ENCODE results near the gene FBN1.

Gene FBN1

DNA sequence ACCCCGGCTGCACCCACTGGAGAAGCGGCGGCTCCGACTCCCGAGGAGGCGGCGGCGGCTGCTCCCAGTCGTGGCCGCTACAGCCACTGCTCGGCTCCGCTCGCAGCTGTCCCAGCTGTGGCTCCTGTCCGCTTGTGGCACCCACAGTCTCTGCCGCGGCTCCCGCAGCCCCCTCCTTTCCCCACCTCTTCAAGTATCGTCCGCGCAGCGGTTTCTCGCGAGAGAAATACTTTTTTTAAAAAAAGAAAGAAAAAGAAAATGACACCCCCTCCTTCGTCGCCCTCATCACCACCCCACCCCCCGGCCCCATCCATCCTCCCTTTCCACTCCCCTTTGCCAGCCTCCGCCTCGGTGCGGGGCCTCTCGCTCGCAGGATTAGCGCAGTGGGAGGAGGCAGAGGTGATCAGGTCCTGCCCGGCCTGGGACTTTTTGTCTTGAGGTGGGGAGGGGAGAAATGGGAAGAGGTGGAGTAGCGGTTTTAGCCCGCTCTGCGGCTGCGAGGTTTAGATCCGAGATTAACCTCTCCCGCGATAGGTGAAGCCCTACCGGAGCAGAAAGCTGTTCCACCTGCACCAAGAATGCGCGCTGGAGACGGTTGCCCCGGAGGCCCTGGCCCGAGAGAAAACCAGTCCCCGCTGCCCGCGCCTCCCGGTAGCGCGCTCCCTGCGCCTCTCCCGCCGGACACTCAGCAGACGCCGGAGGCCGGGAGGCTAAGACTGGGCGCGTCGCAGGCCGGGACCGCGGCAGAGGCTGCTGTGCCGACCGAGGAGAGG is at the start of gene FBN1:
Gene FBN1, minus strand, starts transcription at position 152 of the 773 bp plus-strand sequence. CDS start 940 bp downstream, outside the sequence.
- DNase-seq (ENCODE audit: low read depth in 2 of 2), result no peak

DNA sequence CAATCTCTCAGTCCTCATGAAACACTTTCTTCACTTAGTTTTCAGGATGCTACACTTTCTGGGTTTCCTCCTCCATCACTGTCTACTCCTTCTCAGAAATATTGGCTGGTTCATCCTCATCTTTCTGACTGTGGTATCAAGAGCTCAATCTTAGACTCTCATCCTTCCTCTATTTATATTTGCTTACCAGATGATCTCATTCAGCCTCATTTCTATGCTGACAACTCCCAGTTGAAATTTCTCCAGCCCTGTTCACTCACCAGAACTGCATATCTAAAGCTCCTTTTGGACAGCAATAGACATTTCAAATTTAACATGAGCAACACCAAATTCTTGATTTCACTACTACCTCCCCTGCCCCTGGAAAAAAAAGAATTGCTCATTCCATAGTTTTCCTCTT is 48.0 kb upstream of the FBN1 start:
- DNase-seq (ENCODE audit: low read depth in 2 of 2), result no peak

DNA sequence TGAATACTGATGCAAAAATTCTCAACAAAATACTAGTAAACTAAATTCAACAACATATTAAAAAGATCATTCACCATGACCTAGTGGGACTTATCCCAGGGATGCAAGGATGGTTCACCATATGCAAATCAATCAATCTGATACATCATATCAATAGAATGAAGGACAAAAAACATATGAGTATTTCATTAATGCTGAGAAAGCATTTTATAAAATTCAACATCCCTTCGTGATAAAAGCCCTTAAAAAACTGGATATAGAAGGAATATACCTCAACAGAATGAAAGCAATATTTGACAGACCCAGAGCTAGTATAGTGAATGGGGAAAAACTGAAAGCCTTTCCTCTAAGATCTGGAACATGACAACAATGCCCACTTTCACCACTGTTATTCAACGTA is 43.0 kb upstream of the FBN1 start:
- DNase-seq (ENCODE audit: low read depth in 2 of 2), result no peak

DNA sequence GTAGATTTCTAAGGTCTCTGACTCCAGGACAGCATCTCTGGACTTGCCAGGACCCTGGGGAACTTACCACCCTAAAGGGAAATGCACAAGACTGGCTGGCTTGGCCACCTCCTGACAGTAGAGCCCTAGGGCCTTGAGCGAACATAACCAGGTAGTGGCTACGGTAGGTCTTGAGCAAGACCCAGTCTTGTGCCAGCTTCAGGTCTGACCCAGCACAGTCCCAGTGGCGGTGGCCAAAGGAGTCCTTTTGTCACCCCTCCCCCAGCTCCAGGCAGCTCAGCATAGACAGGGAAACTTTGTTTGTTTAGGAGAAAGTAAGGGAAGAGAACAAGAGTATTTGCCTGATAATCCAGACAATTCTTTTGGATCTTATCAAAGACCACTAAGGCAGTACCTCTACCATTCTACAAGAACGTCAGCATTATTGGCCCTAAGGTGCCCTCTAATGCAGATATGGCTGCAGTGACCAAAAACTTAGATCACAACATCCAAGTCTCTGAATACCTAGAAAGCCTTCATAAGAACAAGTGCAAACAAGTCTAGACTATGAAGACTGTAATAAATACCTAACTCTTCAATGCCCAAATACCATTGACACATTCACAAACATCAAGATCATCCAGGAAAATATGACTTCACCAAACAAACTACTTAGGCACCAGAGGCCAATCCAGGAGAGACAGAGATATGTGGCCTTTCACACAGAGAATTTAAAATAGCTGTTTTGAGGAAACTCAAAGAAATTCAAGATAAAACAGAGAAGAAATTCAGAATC is 38.7 kb upstream of the FBN1 start:
- no peak for DNase-seq (ENCODE audit: low read depth in 2 of 2)

DNA sequence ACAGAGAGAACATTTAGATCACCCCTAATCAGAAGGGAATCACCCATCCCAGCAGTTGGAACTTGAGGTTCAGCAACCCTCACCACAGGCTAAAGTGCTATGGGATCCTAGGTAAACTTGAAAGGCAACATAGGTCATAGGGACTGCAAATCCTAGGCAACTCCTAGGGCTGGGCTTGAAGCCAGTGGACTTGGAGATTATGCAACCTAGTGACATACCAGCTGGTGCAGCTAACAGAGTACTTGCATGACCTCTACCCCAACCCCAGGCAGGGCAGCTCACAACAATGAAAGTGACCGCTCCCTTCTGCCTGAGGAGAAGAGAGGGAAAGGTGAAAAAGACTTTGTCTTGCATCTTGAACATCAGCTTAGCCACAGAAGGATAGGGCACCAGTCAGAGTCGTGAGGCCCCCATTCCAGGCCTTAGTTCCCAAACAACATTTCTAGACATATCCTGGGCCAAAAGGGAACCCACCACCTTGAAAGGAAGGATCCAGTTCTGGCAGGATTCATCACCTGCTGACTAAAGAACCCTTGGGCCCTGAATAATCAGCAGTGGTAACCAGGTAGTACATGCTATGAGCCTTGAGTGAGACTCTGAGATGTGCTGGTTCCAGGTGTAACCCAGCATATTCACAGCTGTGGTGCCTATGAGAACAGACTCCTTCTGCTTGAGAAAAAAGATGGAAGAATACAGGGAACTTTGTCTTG is 37.6 kb upstream of the FBN1 start:
- DNase-seq (ENCODE audit: low read depth in 2 of 2), result no peak

DNA sequence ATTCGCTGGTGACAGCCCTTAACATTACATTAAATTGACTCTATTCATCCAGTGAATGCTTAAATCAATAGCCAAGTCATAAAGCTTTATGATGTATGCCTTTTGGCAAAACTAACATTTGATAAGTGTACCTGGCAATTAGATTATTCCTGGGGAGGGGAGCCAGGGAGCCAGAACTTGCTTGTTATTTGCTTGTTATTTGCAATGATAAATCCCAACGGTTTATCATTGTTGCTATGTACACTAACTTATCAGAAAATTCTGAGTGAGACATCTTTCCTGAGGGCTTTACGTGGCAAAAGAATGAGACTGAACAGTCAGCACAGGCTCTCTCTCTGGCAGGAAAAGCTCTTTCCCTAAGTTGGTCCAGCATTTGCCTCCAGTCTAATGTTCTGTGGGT is 35.8 kb upstream of the FBN1 start:
- DNase-seq (ENCODE audit: low read depth in 2 of 2), result no peak

DNA sequence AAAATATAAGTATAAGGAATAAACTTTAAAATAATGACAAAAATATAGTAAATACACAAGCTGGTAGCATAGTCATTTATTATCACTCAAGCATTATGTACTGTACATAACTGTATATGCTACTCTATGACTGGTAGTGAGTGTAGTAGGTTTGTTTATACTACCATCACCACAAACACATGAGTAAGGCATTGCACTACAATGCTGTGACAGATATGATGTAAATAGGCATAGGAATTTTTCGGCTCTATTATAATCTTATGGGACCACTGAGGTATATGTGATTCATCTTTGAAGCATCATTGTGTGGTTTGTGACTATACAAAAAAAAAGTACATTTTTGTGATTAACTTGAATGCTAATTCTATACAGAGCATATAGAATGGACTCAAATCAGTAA is 35.3 kb upstream of the FBN1 start:
- no peak for DNase-seq (ENCODE audit: low read depth in 2 of 2)

DNA sequence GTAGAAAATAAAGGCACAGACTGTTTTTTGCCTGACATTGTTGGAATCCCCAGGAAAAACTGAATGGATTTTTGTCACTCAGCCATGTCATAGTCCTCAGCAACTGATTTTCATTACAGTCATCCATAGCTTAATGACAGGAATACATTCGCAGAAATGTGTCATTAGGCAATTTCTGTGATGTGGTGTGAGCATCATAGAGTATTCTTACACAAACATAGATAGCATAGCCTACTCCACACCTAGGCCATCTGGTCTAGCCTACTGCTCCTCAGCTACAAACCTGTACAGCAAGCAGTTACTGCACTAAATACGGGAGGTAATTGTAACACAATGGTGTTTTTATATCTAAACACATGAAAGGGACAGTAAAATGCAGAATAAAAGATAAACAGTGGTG is 34.4 kb upstream of the FBN1 start:
- no peak for DNase-seq (ENCODE audit: low read depth in 2 of 2)

DNA sequence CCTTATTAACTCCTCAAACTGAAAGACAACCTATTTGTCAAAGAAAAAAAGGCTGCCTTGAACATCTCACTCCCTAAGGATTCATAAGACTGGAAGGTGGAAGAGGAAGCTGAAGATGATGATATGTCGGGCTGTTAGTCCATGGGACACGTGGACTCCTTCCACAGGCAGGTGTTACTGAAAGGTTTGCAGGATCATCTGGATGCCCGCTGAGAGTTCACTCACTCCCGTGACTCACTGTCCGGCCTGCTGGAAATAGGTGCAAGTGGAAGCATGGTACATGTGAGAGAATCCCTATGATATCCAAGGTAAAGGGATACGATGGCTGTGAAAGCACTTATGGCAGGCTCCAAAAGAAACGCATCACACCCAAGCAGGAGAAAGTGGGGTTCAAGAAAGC is 33.3 kb upstream of the FBN1 start:
- no peak for DNase-seq (ENCODE audit: low read depth in 2 of 2)

DNA sequence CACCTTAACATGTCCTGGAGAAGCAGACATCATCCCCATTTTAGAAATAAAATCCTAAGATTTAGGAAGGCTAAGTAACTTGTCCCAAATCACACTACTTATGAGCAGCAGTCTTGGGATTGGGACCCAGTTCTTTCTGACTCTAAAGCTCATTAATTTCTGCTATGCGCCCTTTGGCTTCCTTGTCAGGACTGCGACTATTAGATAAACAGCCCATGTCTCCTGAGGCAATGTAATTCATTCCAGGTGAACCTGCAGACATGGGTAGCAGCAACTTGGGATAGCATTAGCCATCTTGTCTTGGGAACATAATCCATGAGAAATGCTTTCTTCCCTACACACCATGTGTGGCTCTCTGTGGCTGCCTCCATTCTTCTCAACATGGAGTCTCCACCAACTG is 32.3 kb upstream of the FBN1 start:
- DNase-seq (ENCODE audit: low read depth in 2 of 2), result no peak

DNA sequence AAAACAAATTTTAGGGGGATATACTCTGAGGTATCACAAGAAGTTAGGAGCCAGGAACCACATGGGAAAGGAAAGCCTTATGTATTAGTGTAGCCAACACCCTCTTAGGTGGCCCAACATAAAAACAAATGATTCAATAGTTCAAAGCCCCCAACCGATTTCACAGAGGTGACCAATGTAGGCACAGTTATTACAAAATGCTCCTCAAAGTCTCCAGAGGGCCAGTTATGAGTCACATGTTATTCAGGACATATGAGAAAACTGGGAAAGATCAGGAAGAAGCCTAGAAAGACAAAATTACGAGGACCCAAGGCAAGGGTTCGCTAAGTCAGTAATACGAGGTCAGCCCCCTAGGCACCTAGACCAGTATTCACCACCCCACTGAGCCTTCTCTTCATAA is 29.9 kb upstream of the FBN1 start:
- DNase-seq (ENCODE audit: low read depth in 2 of 2), result no peak

DNA sequence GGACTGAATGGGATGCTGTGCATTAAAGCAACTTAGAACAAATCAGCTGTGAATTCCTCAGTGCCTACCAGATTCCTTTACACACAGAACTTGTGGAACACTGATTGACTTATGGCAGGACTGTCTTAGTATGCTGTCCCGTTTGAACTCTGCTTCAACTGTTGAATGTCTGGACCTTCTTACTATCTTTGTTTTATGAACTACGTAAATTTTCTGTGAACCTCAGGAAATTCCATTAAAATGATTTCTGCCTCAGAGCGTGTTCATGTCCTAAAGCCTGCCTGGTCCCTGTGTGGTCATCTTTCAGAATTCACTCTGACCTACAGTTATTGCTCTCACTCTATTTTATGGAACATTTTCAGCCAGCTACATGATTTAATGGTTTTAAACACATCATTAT is 29.4 kb upstream of the FBN1 start:
- no peak for DNase-seq (ENCODE audit: low read depth in 2 of 2)

DNA sequence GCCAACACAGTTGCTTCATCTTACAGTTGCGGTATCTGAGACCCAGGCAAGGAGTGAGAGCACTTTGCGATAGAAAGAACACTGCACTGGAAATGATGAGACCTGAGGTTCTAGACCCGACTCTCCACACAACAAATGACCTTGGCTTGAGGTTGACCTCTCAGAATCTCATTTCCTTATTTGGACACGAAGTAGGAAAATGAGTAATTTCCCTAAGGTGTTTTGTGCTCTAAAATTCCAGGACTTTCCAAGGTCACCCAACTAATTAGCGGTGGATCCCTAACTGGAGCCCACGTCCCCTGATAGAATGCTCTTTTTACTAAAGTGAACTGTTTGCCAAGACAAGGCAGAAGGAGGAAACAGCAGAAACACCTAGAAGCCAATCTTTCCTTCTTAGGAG is 26.7 kb upstream of the FBN1 start:
- DNase-seq (ENCODE audit: low read depth in 2 of 2), result no peak

DNA sequence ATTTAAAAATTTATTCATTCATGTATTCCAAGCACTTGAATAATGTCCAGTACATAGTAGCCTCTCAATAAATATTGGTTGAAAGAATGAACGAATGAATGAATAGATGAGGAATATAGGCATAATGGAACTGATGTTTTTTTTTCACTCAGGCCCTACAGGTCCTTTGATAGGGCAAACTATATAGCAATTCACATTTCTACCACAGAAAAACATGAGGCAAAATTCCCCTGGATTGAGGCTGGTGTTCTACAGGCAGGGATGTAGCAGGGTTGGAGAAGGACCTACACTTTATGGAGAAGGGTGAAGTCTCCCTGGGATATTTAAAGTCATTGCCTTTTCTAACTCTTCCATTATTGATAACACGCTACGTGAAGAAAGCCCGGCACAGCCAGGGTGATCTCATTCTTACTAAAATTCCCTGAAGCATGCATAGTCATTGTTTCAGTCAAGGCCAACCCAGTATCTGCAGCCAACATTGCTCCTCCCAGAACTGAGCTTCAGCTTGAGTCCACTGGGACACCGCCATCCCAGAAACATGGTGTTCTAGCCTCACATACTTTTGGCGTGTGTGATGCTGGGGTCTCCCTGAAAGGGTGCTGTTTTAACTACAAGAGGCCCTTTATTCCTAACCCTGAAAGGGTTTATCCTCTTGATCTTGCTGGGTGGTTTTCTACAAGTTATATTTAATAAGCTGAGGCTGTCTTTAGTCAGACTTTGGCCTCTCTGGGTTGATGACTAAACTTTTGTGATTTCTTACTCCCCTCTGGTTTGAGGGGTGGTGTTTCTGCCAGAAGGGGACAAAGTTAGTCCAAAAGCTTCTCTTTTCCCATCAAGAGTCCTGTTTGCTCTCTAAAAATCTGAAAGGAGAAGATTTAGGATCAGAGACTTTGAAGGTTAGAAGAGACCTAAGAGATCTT is 25.9 kb upstream of the FBN1 start:
- no peak for DNase-seq (ENCODE audit: low read depth in 2 of 2)

DNA sequence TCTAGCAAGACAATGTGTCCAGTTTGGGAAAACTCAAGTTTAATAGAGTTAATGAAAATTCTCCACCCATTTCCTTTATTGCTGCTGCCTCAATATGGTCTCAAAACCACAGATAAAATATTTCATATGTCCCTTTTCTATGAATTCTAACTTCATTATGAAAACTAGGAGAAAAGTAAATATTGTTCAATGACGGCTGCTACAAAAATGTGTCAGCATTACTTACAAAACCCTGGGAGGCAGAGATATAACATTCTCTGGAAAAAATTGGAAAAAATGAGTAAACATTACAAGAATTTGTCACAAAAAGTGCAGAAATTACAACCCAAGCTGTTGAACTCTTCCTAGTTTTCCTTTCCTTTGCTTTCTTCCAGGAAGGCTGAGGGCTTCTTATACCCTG is 22.2 kb upstream of the FBN1 start:
- DNase-seq (ENCODE audit: low read depth in 2 of 2), result no peak

DNA sequence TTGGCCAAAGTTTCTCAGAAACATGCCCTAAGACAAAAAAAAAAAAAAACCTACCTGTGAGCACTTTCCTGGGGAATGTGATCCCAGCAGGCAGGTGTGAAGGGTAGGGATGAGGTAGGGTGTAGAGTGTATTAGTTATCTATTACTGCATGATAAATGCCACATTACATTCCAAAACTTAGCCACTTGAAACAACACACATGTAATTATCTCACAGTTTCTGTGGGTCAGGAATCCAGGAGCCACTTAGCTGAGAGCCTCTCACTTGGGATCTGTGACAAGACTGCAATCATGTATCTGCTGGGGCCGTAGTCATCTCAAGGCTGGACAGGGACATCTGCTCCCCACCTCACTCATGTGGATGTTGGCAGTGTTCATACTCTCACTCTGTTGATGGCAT is 18.9 kb upstream of the FBN1 start:
- DNase-seq (ENCODE audit: low read depth in 2 of 2), result no peak

DNA sequence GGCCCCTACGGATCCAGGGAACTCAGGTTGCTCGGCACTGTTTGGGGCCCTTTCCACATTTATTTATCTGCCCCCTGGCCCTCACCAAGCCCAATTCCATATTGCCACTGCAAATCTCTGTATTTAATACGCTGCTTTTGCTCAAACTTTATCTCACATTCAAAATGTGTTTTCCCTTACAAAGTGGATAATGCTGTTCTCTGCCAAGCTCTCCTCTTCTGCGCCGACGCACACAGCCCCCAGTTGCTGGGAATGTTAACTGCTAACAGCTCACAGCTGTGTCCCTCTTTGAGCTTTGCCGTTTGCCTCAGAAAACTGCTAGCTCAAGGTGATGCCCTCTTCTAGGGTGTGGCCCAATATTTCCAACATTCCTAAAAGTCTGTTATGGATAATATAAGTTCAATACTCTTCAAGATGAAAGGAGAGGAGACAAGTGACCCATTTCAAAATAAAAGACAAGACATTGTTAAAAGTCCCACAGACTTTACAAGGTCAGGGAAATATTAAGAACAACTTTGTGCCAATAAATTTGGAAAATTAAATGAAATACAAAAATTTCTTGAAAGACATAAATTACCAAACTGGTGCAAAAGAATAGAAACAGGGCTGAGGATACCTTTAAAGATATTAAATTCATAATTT is 12.6 kb upstream of the FBN1 start:
- DNase-seq (ENCODE audit: low read depth in 2 of 2), result no peak

DNA sequence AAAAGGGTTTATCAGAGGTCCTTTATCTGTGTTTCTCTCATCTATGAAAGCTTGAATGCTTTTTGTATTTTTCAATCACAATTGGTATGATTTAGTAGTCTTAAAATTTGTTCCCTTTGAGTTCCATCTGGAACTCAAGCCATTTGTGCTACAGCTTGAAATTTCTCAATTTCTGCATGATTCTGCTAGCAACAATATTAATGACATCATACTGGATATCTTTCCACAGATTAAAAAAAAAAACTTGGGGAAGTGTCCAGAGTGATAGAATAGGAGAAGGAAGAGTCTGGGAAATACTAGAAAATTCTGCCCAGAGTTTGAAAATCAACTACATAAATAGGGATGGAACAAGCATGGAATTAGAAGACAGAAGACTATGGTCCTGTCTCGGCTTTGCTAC is 9.3 kb upstream of the FBN1 start:
- no peak for DNase-seq (ENCODE audit: low read depth in 2 of 2)

DNA sequence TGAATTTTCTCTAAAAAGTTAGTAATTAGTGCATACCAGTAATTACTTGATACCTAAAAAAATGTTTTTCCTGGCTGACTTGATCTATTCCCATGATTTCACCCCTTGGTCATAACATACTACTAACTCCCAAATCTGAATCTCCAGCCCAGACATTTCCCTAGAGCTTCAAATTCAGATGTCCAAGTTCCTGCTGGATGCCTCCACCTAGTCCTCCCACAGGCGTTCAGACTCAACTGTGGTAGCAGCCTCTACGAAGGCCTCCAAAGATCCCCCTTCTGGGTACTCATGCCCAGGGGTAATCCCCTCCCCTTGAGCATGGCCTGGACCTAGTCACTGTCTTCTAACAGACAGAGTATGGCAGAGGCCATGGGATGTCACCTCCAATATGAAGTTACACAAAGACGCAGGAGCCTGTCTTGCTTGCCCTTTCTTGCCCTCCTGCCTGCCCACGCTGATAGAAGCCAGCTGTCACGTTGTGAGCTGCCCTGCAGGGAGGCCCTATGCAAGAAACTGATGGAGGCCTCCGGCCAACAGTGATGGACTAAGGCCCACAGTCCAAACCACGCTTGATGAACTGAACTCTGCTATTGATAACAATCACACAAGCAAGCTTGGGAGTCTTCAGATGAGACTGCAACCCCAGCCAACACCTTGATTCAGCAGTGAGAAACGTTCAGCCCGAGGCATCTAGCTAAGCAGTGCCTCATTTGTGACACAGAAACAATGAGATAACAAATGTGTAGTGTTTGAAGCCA is 8.6 kb upstream of the FBN1 start:
- DNase-seq (ENCODE audit: low read depth in 2 of 2), result no peak

DNA sequence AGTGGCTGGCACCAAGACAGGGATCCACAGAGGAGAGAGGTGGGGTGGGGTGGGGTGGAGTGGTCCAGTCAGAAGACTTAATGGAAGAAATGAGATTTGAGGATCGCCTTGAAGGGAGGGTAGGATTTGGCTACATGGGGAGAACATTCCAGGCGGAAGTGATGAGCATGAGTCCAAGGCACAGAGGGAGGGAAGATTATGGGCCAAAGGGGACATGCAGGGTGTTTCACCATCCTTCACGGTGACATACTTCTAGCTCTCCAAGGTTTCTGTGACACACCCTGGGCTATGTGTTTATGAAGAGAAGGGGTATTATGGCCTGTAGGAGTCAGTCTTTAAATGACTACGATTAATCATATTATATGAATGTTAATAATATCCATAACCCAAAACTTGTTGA is 7.7 kb upstream of the FBN1 start:
- DNase-seq (ENCODE audit: low read depth in 2 of 2), result no peak
